Activated naive CD8-positive, alpha-beta T cell (primary cell): Measurements from ENCODE around the gene KLHL29.

ENCODE experiments used
- H3K27ac Mint-ChIP-seq: one replicate; pipeline ENCODE4 v1.8.0; 2021; ENCODE audit warnings: mixed read lengths
- H3K27me3 Mint-ChIP-seq: one replicate; pipeline ENCODE4 v1.8.0; 2021; ENCODE audit warnings: mixed read lengths
- H3K36me3 Mint-ChIP-seq: one replicate; pipeline ENCODE4 v1.8.0; 2021; ENCODE audit warnings: mixed read lengths
- H3K4me1 Mint-ChIP-seq: one replicate; pipeline ENCODE4 v1.8.0; 2021; ENCODE audit warnings: low read depth, mixed read lengths
- H3K4me3 Mint-ChIP-seq: one replicate; pipeline ENCODE4 v1.8.0; 2021; ENCODE audit warnings: mild to moderate bottlenecking, mixed read lengths
- H3K9me3 Mint-ChIP-seq: one replicate; pipeline ENCODE4 v1.8.0; 2021; ENCODE audit warnings: low read depth, mixed read lengths

KLHL29 gene

GRCh38 chr2:23688486-23689130 is 303.6 kb downstream of the KLHL29 start:
- H3K4me3 Mint-ChIP-seq, result no peak overlapping the region

GRCh38 chr2:23689131-23689700 is 304.2 kb downstream of the KLHL29 start:
- no peaks in the 10 kb centered on the region for H3K9me3 Mint-ChIP-seq
- no peaks in the 10 kb centered on the region for H3K36me3 Mint-ChIP-seq
- no peaks in the 10 kb centered on the region for H3K27me3 Mint-ChIP-seq
- no peak overlapping the region for H3K27ac Mint-ChIP-seq
- no peak overlapping the region for H3K4me3 Mint-ChIP-seq
- no peaks in the 10 kb centered on the region for H3K4me1 Mint-ChIP-seq

More at GRCh38 chr2:23688486-23689130, 303.6 kb downstream of the KLHL29 start:
- H3K27ac Mint-ChIP-seq, result no peak overlapping the region
- H3K4me1 Mint-ChIP-seq, result no peaks in the 10 kb centered on the region
- H3K9me3 Mint-ChIP-seq, result no peaks in the 10 kb centered on the region
- no peaks in the 10 kb centered on the region for H3K36me3 Mint-ChIP-seq
- no peaks in the 10 kb centered on the region for H3K27me3 Mint-ChIP-seq

GRCh38 chr2:23689891-23690290 is 304.9 kb downstream of the KLHL29 start:
- no peak overlapping the region for H3K27ac Mint-ChIP-seq
- H3K4me3 Mint-ChIP-seq, result no peak overlapping the region
- no peaks in the 10 kb centered on the region for H3K36me3 Mint-ChIP-seq
- no peaks in the 10 kb centered on the region for H3K9me3 Mint-ChIP-seq
- H3K27me3 Mint-ChIP-seq, result no peaks in the 10 kb centered on the region
- no peaks in the 10 kb centered on the region for H3K4me1 Mint-ChIP-seq

- no peak overlapping the region for H3K27ac Mint-ChIP-seq
- H3K27me3 Mint-ChIP-seq, result no peaks in the 10 kb centered on the region
- H3K4me1 Mint-ChIP-seq, result no peaks in the 10 kb centered on the region
- H3K36me3 Mint-ChIP-seq, result no peaks in the 10 kb centered on the region
- H3K4me3 Mint-ChIP-seq, result no peak overlapping the region
- no peaks in the 10 kb centered on the region for H3K9me3 Mint-ChIP-seq
Measured at GRCh38 chr2:23690421-23691105, 305.6 kb downstream of the KLHL29 start.

GRCh38 chr2:23691106-23691470 is 306.1 kb downstream of the KLHL29 start:
- Mint-ChIP-seq H3K4me3 (no peak overlapping the region), H3K36me3 (no peaks in the 10 kb centered on the region), H3K27ac (no peak overlapping the region), H3K4me1 (no peaks in the 10 kb centered on the region), H3K9me3 (no peaks in the 10 kb centered on the region), H3K27me3 (no peaks in the 10 kb centered on the region)

- Mint-ChIP-seq H3K9me3 (no peaks in the 10 kb centered on the region), H3K27ac (no peak overlapping the region), H3K4me3 (no peak overlapping the region), H3K27me3 (no peaks in the 10 kb centered on the region), H3K36me3 (no peaks in the 10 kb centered on the region), H3K4me1 (no peaks in the 10 kb centered on the region)
Measured at GRCh38 chr2:23691565-23691964, 306.6 kb downstream of the KLHL29 start.

- no peak overlapping the region for H3K4me3 Mint-ChIP-seq
- no peaks in the 10 kb centered on the region for H3K9me3 Mint-ChIP-seq
- no peaks in the 10 kb centered on the region for H3K27me3 Mint-ChIP-seq
- H3K27ac Mint-ChIP-seq, result no peak overlapping the region
- no peaks in the 10 kb centered on the region for H3K4me1 Mint-ChIP-seq
- H3K36me3 Mint-ChIP-seq, result no peaks in the 10 kb centered on the region
Measured at GRCh38 chr2:23692263-23692662, 307.3 kb downstream of the KLHL29 start.

GRCh38 chr2:23692851-23693605 is 308.0 kb downstream of the KLHL29 start:
- no peaks in the 10 kb centered on the region for H3K27me3 Mint-ChIP-seq
- no peaks in the 10 kb centered on the region for H3K36me3 Mint-ChIP-seq
- H3K9me3 Mint-ChIP-seq, result no peaks in the 10 kb centered on the region
- no peak overlapping the region for H3K4me3 Mint-ChIP-seq
- no peak overlapping the region for H3K27ac Mint-ChIP-seq
- no peaks in the 10 kb centered on the region for H3K4me1 Mint-ChIP-seq

GRCh38 chr2:23693606-23693951 is 308.6 kb downstream of the KLHL29 start:
- no peaks in the 10 kb centered on the region for H3K36me3 Mint-ChIP-seq
- no peak overlapping the region for H3K4me3 Mint-ChIP-seq
- no peak overlapping the region for H3K27ac Mint-ChIP-seq
- H3K27me3 Mint-ChIP-seq, result no peaks in the 10 kb centered on the region
- H3K9me3 Mint-ChIP-seq, result no peaks in the 10 kb centered on the region
- no peaks in the 10 kb centered on the region for H3K4me1 Mint-ChIP-seq

GRCh38 chr2:23694058-23695045 is 309.4 kb downstream of the KLHL29 start:
- no peaks in the 10 kb centered on the region for H3K36me3 Mint-ChIP-seq
- no peak overlapping the region for H3K4me3 Mint-ChIP-seq
- H3K4me1 Mint-ChIP-seq, result no peaks in the 10 kb centered on the region
- H3K27ac Mint-ChIP-seq, result no peak overlapping the region
- H3K27me3 Mint-ChIP-seq, result no peaks in the 10 kb centered on the region
- H3K9me3 Mint-ChIP-seq, result no peaks in the 10 kb centered on the region

- no peak overlapping the region for H3K27ac Mint-ChIP-seq
- no peaks in the 10 kb centered on the region for H3K4me1 Mint-ChIP-seq
- H3K27me3 Mint-ChIP-seq, result no peaks in the 10 kb centered on the region
- H3K4me3 Mint-ChIP-seq, result no peak overlapping the region
- no peaks in the 10 kb centered on the region for H3K9me3 Mint-ChIP-seq
- H3K36me3 Mint-ChIP-seq, result peaks cover 6% of the 10 kb centered on the region
Measured at GRCh38 chr2:23695214-23695889, 310.4 kb downstream of the KLHL29 start.

- H3K27ac Mint-ChIP-seq, result no peak overlapping the region
- no peaks in the 10 kb centered on the region for H3K4me1 Mint-ChIP-seq
- H3K27me3 Mint-ChIP-seq, result no peaks in the 10 kb centered on the region
- H3K36me3 Mint-ChIP-seq, result peaks cover 10% of the 10 kb centered on the region
- H3K9me3 Mint-ChIP-seq, result no peaks in the 10 kb centered on the region
- no peak overlapping the region for H3K4me3 Mint-ChIP-seq
Measured at GRCh38 chr2:23695890-23696751, 311.1 kb downstream of the KLHL29 start.

- Mint-ChIP-seq H3K27me3 (no peaks in the 10 kb centered on the region), H3K9me3 (no peaks in the 10 kb centered on the region), H3K27ac (no peak overlapping the region), H3K4me3 (no peak overlapping the region), H3K36me3 (peaks cover 11% of the 10 kb centered on the region), H3K4me1 (no peaks in the 10 kb centered on the region)
Measured at GRCh38 chr2:23696752-23697045, 311.7 kb downstream of the KLHL29 start.
